Fibroblast of villous mesenchyme (primary cell): ENCODE results near the gene TRAPPC2L. TPM values are rescaled to one million over a fixed set of nuclear protein-coding genes. Genes with fewer than 3 reads are reported as not detected.
"Not testable (repeated sequence)": the region's sequence is repeated elsewhere in the genome, so short reads cannot be mapped to it uniquely, and the experiment has no call there.

Source experiments
- DNase-seq: peaks from one replicate; pipeline ENCODE4 v3.0.0-alpha.2; 2010; ENCODE audit warnings: low read depth
- H3K4me3 ChIP-seq: 2 replicates; pipeline ENCODE4 v1.5.1; 2011; ENCODE audit warnings: low read depth, mild to moderate bottlenecking, low read length
- CTCF ChIP-seq: IDR thresholded peaks from 2 replicates; pipeline ENCODE4 v1.5.1; 2012; ENCODE audit warnings: low read depth, mild to moderate bottlenecking, low read length; ENCODE audit not compliant: insufficient read depth
- total RNA-seq: library from RNA; depleted of rRNA; stranded (reverse); fragments of >200 nt; gene quantifications from 2 replicates; pipeline ENCODE4 v1.2.3, GENCODE V29; 2012

Gene TRAPPC2L
- total RNA-seq, 1 donor, result 34.5 TPM

- no peak overlapping the region for H3K4me3 ChIP-seq
- no peak for DNase-seq
- TF ChIP-seq CTCF, result no peak
Observed at GRCh38 chr16:88821168-88821850, 35.6 kb upstream of the TRAPPC2L start.

- DNase-seq, result no peak
- TF ChIP-seq CTCF, result no peak
- H3K4me3 ChIP-seq, result no peak overlapping the region
Observed at GRCh38 chr16:88822281-88823040, 34.5 kb upstream of the TRAPPC2L start.

- DNase-seq, H3K4me3 ChIP-seq: not testable (repeated sequence)
Observed at GRCh38 chr16:88823646-88824045, 33.3 kb upstream of the TRAPPC2L start.

GRCh38 chr16:88824256-88825077, 32.5 kb upstream of the TRAPPC2L start:
- no peak for DNase-seq
- TF ChIP-seq CTCF, result no peak
- H3K4me3 ChIP-seq, result no peak overlapping the region

GRCh38 chr16:88825146-88825545, 31.8 kb upstream of the TRAPPC2L start:
- no peak for DNase-seq
- TF ChIP-seq CTCF, result no peak
- H3K4me3 ChIP-seq, result no peak overlapping the region

- H3K4me3 ChIP-seq, result no peak overlapping the region
- TF ChIP-seq CTCF, result no peak
- DNase-seq, result no peak
Observed at GRCh38 chr16:88826070-88826840, 30.7 kb upstream of the TRAPPC2L start.
